Breast epithelium (tissue), 3 donors: ENCODE data around the gene TM6SF1.

Experiments
- CTCF ChIP-seq, 3 donors: fragments of 450-650 bp; IDR thresholded peaks; one replicate each; pipeline ENCODE4 v1.5.1; 2016 to 2017; ENCODE audit warnings: antibody characterized with exemption in 3 of 3, mild to moderate bottlenecking in 3 of 3, moderate library complexity in 3 of 3
- POLR2A ChIP-seq: fragments of 450-650 bp; IDR thresholded peaks from one replicate; pipeline ENCODE4 v1.6.1; 2016; ENCODE audit warnings: antibody characterized with exemption, mild to moderate bottlenecking, moderate library complexity

GRCh38 chr15:83155942-83156341, 48.5 kb downstream of the TM6SF1 start:
- no peak for TF ChIP-seq CTCF (IDR thresholded peaks at IDR 0.05)
- no peak for TF ChIP-seq POLR2A
